Ascending aorta (tissue), 2 donors: Measurements from ENCODE around the gene TRIM65. TPM values are rescaled to one million over a fixed set of nuclear protein-coding genes. Genes with fewer than 3 reads are reported as not detected.

Experiments used
- DNase-seq, 2 donors: peaks; one replicate each; pipeline ENCODE4 v3.0.0-alpha.2; 2019; ENCODE audit warnings: low spot score in 2 of 2
- H3K27ac ChIP-seq, 2 donors: fragments of 200-600 bp; sonication (generic); one replicate each; pipeline ENCODE4 v1.5.1; 2016 to 2017; ENCODE audit warnings: mild to moderate bottlenecking in 1 of 2
- H3K27me3 ChIP-seq: fragments of 200-600 bp; sonication (generic); one replicate; pipeline ENCODE4 v1.5.1; 2017
- H3K36me3 ChIP-seq, 2 donors: fragments of 200-600 bp; sonication (generic); one replicate each; pipeline ENCODE4 v1.5.1; 2016
- H3K4me1 ChIP-seq, 2 donors: fragments of 200-600 bp; sonication (generic); one replicate each; pipeline ENCODE4 v1.5.1; 2016 to 2017; ENCODE audit warnings: mild to moderate bottlenecking in 1 of 2
- H3K4me3 ChIP-seq, 2 donors: fragments of 200-600 bp; sonication (generic); one replicate each; pipeline ENCODE4 v1.5.1; 2016 to 2017; ENCODE audit warnings: mild to moderate bottlenecking in 1 of 2
- H3K9me3 ChIP-seq, 2 donors: fragments of 200-600 bp; sonication (generic); one replicate each; pipeline ENCODE4 v1.5.1; 2016
- intact Hi-C: fragments of 100-400 bp; cut with DNase I; formaldehyde crosslinking; loops from one replicate; pipeline ENCODE4 v1.15.1; 2023
- total RNA-seq: library from RNA; depleted of rRNA; stranded (reverse); fragments of >200 nt; gene quantifications from one replicate; pipeline ENCODE4 v1.1.0, GENCODE V29; 2016
- TF ChIP-seq, protein P1 (sequence below), 3 experiments: fragments of 200-600 bp in 2 of 3; fragments of 450-650 bp in 1 of 3; sonication (generic) in 2 of 3; IDR thresholded peaks; one replicate each; pipeline ENCODE4 v1.5.1; 2016 to 2019; ENCODE audit warnings: antibody characterized with exemption in 3 of 3, mild to moderate bottlenecking in 1 of 3, moderate library complexity in 1 of 3

Gene TRIM65
- total RNA-seq, 1 donor from 2014 or later = 43.3 TPM

DNA sequence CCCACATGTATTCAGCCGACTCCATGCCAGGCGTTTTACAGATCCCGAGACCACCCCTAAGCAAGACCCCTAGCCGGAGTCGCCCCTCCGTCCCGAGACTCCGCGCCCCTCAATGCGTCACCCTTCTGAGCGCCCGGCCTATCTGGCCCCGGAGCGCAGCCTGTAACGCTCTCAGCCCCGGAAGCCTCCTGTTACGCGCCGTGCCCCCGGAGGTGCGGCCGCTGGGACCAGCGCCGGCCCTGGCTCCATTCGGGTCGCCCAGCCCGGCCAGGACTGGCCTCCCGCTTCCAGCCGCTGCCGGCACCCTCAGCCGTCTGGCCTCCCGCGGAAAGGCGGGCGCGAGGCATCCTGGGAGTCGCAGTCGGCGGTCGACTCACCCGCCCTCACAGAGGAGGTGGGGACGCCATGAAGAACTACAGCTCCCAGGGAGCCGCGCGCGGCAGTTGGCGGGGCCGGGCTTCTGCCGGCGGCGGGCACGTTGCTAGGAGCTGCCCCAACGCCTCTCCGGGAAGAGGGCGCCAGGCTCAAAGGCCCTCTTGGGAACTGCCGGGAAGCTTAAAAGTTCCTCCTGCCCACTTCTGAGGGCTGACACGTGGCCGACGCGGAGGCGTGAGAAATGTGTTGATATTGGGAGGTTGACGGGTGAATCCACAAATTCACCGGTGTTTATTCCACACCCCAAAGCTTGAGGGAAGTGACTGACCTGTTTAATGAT, 44.1 kb upstream of the TRIM65 start, which contains the start of gene FBF1:
Gene FBF1 (minus strand): TSS at position 316 of the 715 bp plus-strand sequence. CDS start 2,893 bp downstream, outside the sequence.
- no peaks in the 10 kb centered on the region for H3K27me3 ChIP-seq
- peaks cover 14 to 15% of the 10 kb centered on the region in 2 donors for H3K36me3 ChIP-seq
- H3K27ac ChIP-seq = peak within 1 kb of the TSS; percentile 72 to 76
- H3K4me3 ChIP-seq = peak within 1 kb of the TSS; percentile 84 to 97
- intact Hi-C loops = loop anchor here (1.0 to 2.0 kb wide), 2 partner anchors 36 to 38 kb away; partner anchors contain the start of genes ACOX1, MRPL38 and TEN1
- peaks cover 0 to 8% of the 10 kb centered on the region in 2 donors for H3K4me1 ChIP-seq
- no peaks in the 10 kb centered on the region for H3K9me3 ChIP-seq
- TF ChIP-seq, protein P1, sequence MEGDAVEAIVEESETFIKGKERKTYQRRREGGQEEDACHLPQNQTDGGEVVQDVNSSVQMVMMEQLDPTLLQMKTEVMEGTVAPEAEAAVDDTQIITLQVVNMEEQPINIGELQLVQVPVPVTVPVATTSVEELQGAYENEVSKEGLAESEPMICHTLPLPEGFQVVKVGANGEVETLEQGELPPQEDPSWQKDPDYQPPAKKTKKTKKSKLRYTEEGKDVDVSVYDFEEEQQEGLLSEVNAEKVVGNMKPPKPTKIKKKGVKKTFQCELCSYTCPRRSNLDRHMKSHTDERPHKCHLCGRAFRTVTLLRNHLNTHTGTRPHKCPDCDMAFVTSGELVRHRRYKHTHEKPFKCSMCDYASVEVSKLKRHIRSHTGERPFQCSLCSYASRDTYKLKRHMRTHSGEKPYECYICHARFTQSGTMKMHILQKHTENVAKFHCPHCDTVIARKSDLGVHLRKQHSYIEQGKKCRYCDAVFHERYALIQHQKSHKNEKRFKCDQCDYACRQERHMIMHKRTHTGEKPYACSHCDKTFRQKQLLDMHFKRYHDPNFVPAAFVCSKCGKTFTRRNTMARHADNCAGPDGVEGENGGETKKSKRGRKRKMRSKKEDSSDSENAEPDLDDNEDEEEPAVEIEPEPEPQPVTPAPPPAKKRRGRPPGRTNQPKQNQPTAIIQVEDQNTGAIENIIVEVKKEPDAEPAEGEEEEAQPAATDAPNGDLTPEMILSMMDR (IDR thresholded peaks at IDR 0.05) = peak in 1 of 3 experiments; percentile 7
- peak; percentile 76 to 97 for DNase-seq

GRCh38 chr17:75937652-75938051, 40.9 kb upstream of the TRIM65 start:
- intact Hi-C loops = no loop called here
- no peak for DNase-seq

GRCh38 chr17:75933808-75934207, 37.1 kb upstream of the TRIM65 start:
- TF ChIP-seq, protein P1 (IDR thresholded peaks at IDR 0.05) = no peak
- Histone ChIP-seq H3K9me3 (no peaks in the 10 kb centered on the region), H3K4me1 (no peaks in the 10 kb centered on the region), H3K36me3 (no peaks in the 10 kb centered on the region), H3K27ac (no peak overlapping the region), H3K4me3 (no peak overlapping the region), H3K27me3 (no peaks in the 10 kb centered on the region)
- intact Hi-C loops = no loop called here
- DNase-seq = no peak

More at GRCh38 chr17:75937652-75938051, 40.9 kb upstream of the TRIM65 start:
- Histone ChIP-seq H3K36me3 (peaks cover 0 to 1% of the 10 kb centered on the region in 2 donors), H3K4me3 (no peak overlapping the region), H3K4me1 (peaks cover 0 to 8% of the 10 kb centered on the region in 2 donors), H3K9me3 (no peaks in the 10 kb centered on the region), H3K27ac (no peak overlapping the region), H3K27me3 (no peaks in the 10 kb centered on the region)
- TF ChIP-seq, protein P1 (IDR thresholded peaks at IDR 0.05) = no peak

- Histone ChIP-seq H3K36me3 (no peaks in the 10 kb centered on the region), H3K27me3 (no peaks in the 10 kb centered on the region), H3K4me3 (no peak overlapping the region), H3K4me1 (no peaks in the 10 kb centered on the region), H3K9me3 (no peaks in the 10 kb centered on the region), H3K27ac (no peak overlapping the region)
- TF ChIP-seq, protein P1 (IDR thresholded peaks at IDR 0.05) = no peak
- intact Hi-C loops = no loop called here
- DNase-seq = no peak
Observed at GRCh38 chr17:75932852-75933251, 36.1 kb upstream of the TRIM65 start.

- intact Hi-C loops = no loop called here
- DNase-seq = no peak
- no peaks in the 10 kb centered on the region for H3K9me3 ChIP-seq
Observed at GRCh38 chr17:75931062-75931461, 34.3 kb upstream of the TRIM65 start.

More at GRCh38 chr17:75931062-75931461, 34.3 kb upstream of the TRIM65 start:
- Histone ChIP-seq H3K4me1 (no peaks in the 10 kb centered on the region), H3K4me3 (no peak overlapping the region), H3K36me3 (no peaks in the 10 kb centered on the region), H3K27ac (no peak overlapping the region), H3K27me3 (no peaks in the 10 kb centered on the region)
- TF ChIP-seq, protein P1 (IDR thresholded peaks at IDR 0.05) = no peak
